Thymus (tissue), 11 donors: ENCODE measurements around the gene FAM227B. TPM values are rescaled to one million over a fixed set of nuclear protein-coding genes. Genes with fewer than 3 reads are reported as not detected.
"Not testable (repeated sequence)": the region's sequence is repeated elsewhere in the genome, so short reads cannot be mapped to it uniquely, and the experiment has no call there.

Experiments
- DNase-seq, 9 donors: peaks; one replicate each; pipeline ENCODE4 v3.0.0-alpha.2; 2013; ENCODE audit warnings: low spot score in 9 of 9, low read depth in 6 of 9, missing footprints in 1 of 9
- H3K27ac ChIP-seq, 2 donors: one replicate each; pipeline ENCODE4 v1.5.1; 2013; ENCODE audit warnings: control low read depth in 1 of 2, low read depth in 1 of 2, low read length in 1 of 2, mild to moderate bottlenecking in 1 of 2, moderate library complexity in 1 of 2
- H3K27me3 ChIP-seq, 2 donors: one replicate each; pipeline ENCODE4 v1.5.1; 2013; ENCODE audit warnings: low read length in 1 of 2; ENCODE audit not compliant: control insufficient read depth in 2 of 2, insufficient read depth in 1 of 2
- H3K36me3 ChIP-seq, 2 donors: one replicate each; pipeline ENCODE4 v1.5.1; 2013; ENCODE audit warnings: low read length in 1 of 2, mild to moderate bottlenecking in 1 of 2, moderate library complexity in 1 of 2; ENCODE audit not compliant: control insufficient read depth in 2 of 2, insufficient read depth in 2 of 2
- H3K4me1 ChIP-seq, 2 donors: one replicate each; pipeline ENCODE4 v1.5.1; 2013; ENCODE audit warnings: low read length in 2 of 2; ENCODE audit not compliant: control insufficient read depth in 2 of 2, insufficient read depth in 2 of 2
- H3K4me3 ChIP-seq, 2 donors: one replicate each; pipeline ENCODE4 v1.5.1; 2013; ENCODE audit warnings: low read length in 2 of 2, control low read depth in 1 of 2, mild to moderate bottlenecking in 1 of 2
- H3K9me3 ChIP-seq, 2 donors: one replicate each; pipeline ENCODE4 v1.5.1; 2013; ENCODE audit warnings: low read length in 1 of 2, mild to moderate bottlenecking in 1 of 2; ENCODE audit not compliant: control insufficient read depth in 2 of 2, insufficient read depth in 1 of 2
- WGBS: extraction: QIAGEN DNeasy Blood & Tissue Kit; methylation state at CpG from one replicate; pipeline ENCODE4 v1.1.7; 2013; 5-methylcytosine and 5-hydroxymethylcytosine counted together
- polyA plus RNA-seq: library from polyadenylated mRNA; stranded (reverse); fragments of 200-250 nt; gene quantifications from one replicate; pipeline ENCODE4 v1.2.3, GENCODE V29; 2013
- total RNA-seq: library from RNA; stranded (reverse); fragments of 120-200 nt; gene quantifications from one replicate; pipeline ENCODE4 v1.2.4, GENCODE V29; 2013
- donor health status: healthy.

The FAM227B gene
- total and polyA plus RNA-seq, 2 donors, result 11.7 to 13.4 TPM

DNA sequence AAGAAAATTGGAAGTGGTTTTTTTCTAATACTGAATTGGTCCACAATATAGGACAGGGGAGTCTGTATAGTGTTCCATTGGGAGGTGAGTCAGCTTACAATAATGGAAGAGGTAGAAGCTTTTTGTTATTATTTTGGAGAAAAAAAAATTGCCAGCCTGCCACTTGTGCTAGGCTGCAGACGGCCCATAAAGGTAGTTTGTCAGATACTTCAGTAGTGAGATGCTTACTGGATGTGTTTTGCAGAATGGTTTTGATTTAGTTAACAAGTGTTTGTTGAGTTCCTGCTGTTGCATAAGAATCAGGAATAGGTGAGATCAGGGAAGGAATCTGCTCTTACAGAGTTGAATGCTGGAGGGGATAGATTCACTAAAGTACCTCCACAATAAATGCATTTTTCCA, 1.3 kb upstream of the FAM227B start:
- peaks cover 0 to 9% of the 10 kb centered on the region in 2 donors for H3K9me3 ChIP-seq
- no peak overlapping the region for H3K27ac ChIP-seq
- H3K27me3 ChIP-seq, result no peaks in the 10 kb centered on the region
- H3K4me1 ChIP-seq, result peaks cover 5 to 6% of the 10 kb centered on the region in 2 donors
- peak in 1 of 9 donors; percentile 15 for DNase-seq
- H3K36me3 ChIP-seq, result peaks cover 5 to 12% of the 10 kb centered on the region in 2 donors
- H3K4me3 ChIP-seq, result peak overlapping the region; percentile 64 to 92
- 80% methylated on average over 1 of the region's 1 CpG for WGBS

GRCh38 chr15:49621401-49621811, 788 bp upstream of the FAM227B start:
- no peaks in the 10 kb centered on the region for H3K27me3 ChIP-seq
- 18% methylated on average over 8 of the region's 8 CpGs for WGBS
- peaks cover 5 to 12% of the 10 kb centered on the region in 2 donors for H3K36me3 ChIP-seq
- H3K4me3 ChIP-seq, result peak overlapping the region; percentile 64 to 92
- H3K9me3 ChIP-seq, result peaks cover 0 to 9% of the 10 kb centered on the region in 2 donors
- peak in 5 of 9 donors; percentile 5 to 43 (median 11) for DNase-seq
- H3K4me1 ChIP-seq, result peaks cover 5 to 6% of the 10 kb centered on the region in 2 donors
- peak overlapping the region in 1 of 2 donors; percentile 93 for H3K27ac ChIP-seq

- peak overlapping the region; percentile 64 to 92 for H3K4me3 ChIP-seq
- H3K9me3 ChIP-seq, result peaks cover 0 to 7% of the 10 kb centered on the region in 2 donors
- peak in 2 of 9 donors; percentile 11 to 25 for DNase-seq
- H3K27me3 ChIP-seq, result no peaks in the 10 kb centered on the region
- WGBS, result 7% methylated on average over 6 of the region's 6 CpGs
- peak overlapping the region in 1 of 2 donors; percentile 93 for H3K27ac ChIP-seq
- H3K4me1 ChIP-seq, result peaks cover 5 to 6% of the 10 kb centered on the region in 2 donors
- H3K36me3 ChIP-seq, result peaks cover 0 to 1% of the 10 kb centered on the region in 2 donors
These were observed 419 bp downstream of the FAM227B start for GRCh38 chr15:49620199-49620598.

DNA sequence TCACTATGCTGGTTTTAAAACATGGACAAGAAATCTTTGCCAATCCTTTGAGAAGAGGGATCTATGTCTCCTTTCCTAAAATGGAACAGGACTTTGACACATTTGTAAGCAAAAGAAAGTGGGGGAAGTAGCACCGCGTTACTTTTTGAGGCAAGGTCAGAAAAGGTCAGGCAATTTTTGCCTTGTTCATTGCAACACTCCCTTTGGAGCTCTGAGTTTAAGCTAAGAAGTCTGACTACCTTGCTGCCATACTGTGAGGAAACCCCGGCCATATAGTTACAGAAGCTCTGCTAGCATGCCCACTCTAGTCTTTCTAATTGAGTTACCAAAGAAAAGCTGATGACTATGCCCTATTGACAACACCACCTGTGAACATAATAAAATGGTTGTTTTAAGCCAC, 1.4 kb downstream of the FAM227B start:
- DNase-seq, result no peak
- Histone ChIP-seq H3K9me3 (peaks cover 1 to 13% of the 10 kb centered on the region in 2 donors), H3K4me3 (no peak overlapping the region), H3K36me3 (no peaks in the 10 kb centered on the region), H3K27ac (no peak overlapping the region), H3K27me3 (no peaks in the 10 kb centered on the region), H3K4me1 (peaks cover 5 to 6% of the 10 kb centered on the region in 2 donors)
- WGBS, result over 99% methylated on average over 3 of the region's 3 CpGs

GRCh38 chr15:49612240-49612639, 8.4 kb downstream of the FAM227B start:
- 98% methylated on average over 3 of the region's 3 CpGs for WGBS
- not testable (repeated sequence) for H3K27ac ChIP-seq, H3K4me1 ChIP-seq, H3K9me3 ChIP-seq, H3K27me3 ChIP-seq, H3K36me3 ChIP-seq, DNase-seq, H3K4me3 ChIP-seq

- Histone ChIP-seq H3K9me3 (peaks cover 1 to 9% of the 10 kb centered on the region in 2 donors), H3K36me3 (no peaks in the 10 kb centered on the region), H3K27ac (no peak overlapping the region), H3K4me1 (no peaks in the 10 kb centered on the region), H3K4me3 (no peak overlapping the region), H3K27me3 (no peaks in the 10 kb centered on the region)
- no peak for DNase-seq
- WGBS, result 96% methylated on average over 2 of the region's 2 CpGs
These were observed 10.3 kb downstream of the FAM227B start for GRCh38 chr15:49610157-49610918.

- no peaks in the 10 kb centered on the region for H3K27me3 ChIP-seq
- H3K4me1 ChIP-seq, result peaks cover 0 to 2% of the 10 kb centered on the region in 2 donors
- no peaks in the 10 kb centered on the region for H3K36me3 ChIP-seq
- no peak overlapping the region for H3K4me3 ChIP-seq
- H3K9me3 ChIP-seq, result peaks cover 0 to 7% of the 10 kb centered on the region in 2 donors
- no peak for DNase-seq
- H3K27ac ChIP-seq, result no peak overlapping the region
These were observed 14.0 kb downstream of the FAM227B start for GRCh38 chr15:49606594-49606993.

DNA sequence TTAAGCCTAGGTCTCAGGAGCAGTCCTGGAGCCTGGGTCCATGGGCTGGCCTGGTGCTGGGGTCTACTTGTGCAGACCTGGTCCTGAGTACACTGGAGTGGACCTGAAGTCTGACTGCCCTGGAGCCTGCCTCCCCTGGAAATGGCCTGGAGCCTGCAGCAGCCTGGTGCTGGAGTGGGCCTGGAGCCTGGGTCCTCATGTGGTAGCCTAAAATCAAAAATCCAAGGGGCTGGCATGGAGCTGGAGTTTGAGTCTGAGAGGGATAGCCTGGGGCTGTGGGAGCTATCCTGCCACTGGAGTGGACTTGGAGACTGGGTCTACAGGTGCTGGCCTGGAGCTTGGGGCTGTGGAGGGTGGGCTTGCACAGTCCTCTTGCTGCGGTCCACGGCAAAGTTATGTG, 15.0 kb downstream of the FAM227B start:
- H3K27ac ChIP-seq, result no peak overlapping the region
- H3K27me3 ChIP-seq, result no peaks in the 10 kb centered on the region
- DNase-seq, result no peak
- peaks cover 0 to 2% of the 10 kb centered on the region in 2 donors for H3K4me1 ChIP-seq
- H3K36me3 ChIP-seq, result no peaks in the 10 kb centered on the region
- WGBS, result 100% methylated on average over 2 of the region's 2 CpGs
- no peak overlapping the region for H3K4me3 ChIP-seq
- peaks cover 1 to 10% of the 10 kb centered on the region in 2 donors for H3K9me3 ChIP-seq

GRCh38 chr15:49604625-49605409, 15.8 kb downstream of the FAM227B start:
- Histone ChIP-seq H3K27me3 (no peaks in the 10 kb centered on the region), H3K27ac (no peak overlapping the region), H3K36me3 (no peaks in the 10 kb centered on the region), H3K9me3 (peaks cover 1 to 15% of the 10 kb centered on the region in 2 donors), H3K4me3 (no peak overlapping the region), H3K4me1 (peaks cover 0 to 2% of the 10 kb centered on the region in 2 donors)
- DNase-seq, result no peak
- WGBS, result over 99% methylated on average over 2 of the region's 2 CpGs
